Measurements from ENCODE around the gene OR5D16.
"Not testable (repeated sequence)": the region's sequence is repeated elsewhere in the genome, so short reads cannot be mapped to it uniquely, and the experiment has no call there.

OR5D16 gene

GRCh38 chr11:55847453-55847852 lies 8.9 kb downstream of the OR5D16 start:
- no peaks in the 10 kb centered on the region for H4K20me1 ChIP-seq (ENCODE audit: insufficient read depth, low read length)
- TF ChIP-seq CTCF (IDR thresholded peaks at IDR 0.05; ENCODE audit: low read depth, low read length), result no peak
- no peak for TF ChIP-seq EZH2phosphoT487 (IDR thresholded peaks at IDR 0.05; ENCODE audit: low read depth)
- H3K4me3 ChIP-seq (ENCODE audit: low read length), result no peak overlapping the region
- H3K9me3 ChIP-seq (ENCODE audit: insufficient read depth, low read length), result 0 out of 2 replicates have a peak, but pooled peaks cover 3% of the 10 kb centered on the region
- no peaks in the 10 kb centered on the region for H3K36me3 ChIP-seq (replicated peaks; ENCODE audit: low read depth, low read length)
- H3K4me1 ChIP-seq (ENCODE audit: low read length), result peaks cover 7% of the 10 kb centered on the region
- no peak overlapping the region for H3K4me2 ChIP-seq (ENCODE audit: low read length)
- H3K27me3 ChIP-seq (ENCODE audit: low read depth, low read length), result no peaks in the 10 kb centered on the region
- H3K9ac ChIP-seq (ENCODE audit: low read length), result no peak overlapping the region
- no peaks in the 10 kb centered on the region for H3K79me2 ChIP-seq (ENCODE audit: low read length)
- no peak overlapping the region for H2AFZ ChIP-seq (ENCODE audit: low read depth, low read length)
- no peak overlapping the region for H3K27ac ChIP-seq (ENCODE audit: low read length)

- Histone ChIP-seq H4K20me1 (ENCODE audit: insufficient read depth, low read length) (no peaks in the 10 kb centered on the region), H3K4me2 (ENCODE audit: low read length) (no peak overlapping the region), H3K79me2 (ENCODE audit: low read length) (no peaks in the 10 kb centered on the region), H3K36me3 (replicated peaks; ENCODE audit: low read depth, low read length) (no peaks in the 10 kb centered on the region), H3K4me3 (ENCODE audit: low read length) (no peak overlapping the region), H3K9ac (ENCODE audit: low read length) (no peak overlapping the region), H3K27ac (ENCODE audit: low read length) (no peak overlapping the region), H3K9me3 (ENCODE audit: insufficient read depth, low read length) (0 out of 2 replicates have a peak, but pooled peaks cover 3% of the 10 kb centered on the region), H2AFZ (ENCODE audit: low read depth, low read length) (no peak overlapping the region), H3K27me3 (ENCODE audit: low read depth, low read length) (no peaks in the 10 kb centered on the region), H3K4me1 (ENCODE audit: low read length) (peaks cover 7% of the 10 kb centered on the region)
- no peak for TF ChIP-seq CTCF (IDR thresholded peaks at IDR 0.05; ENCODE audit: low read depth, low read length)
- no peak for TF ChIP-seq EZH2phosphoT487 (IDR thresholded peaks at IDR 0.05; ENCODE audit: low read depth)
These were observed 10.5 kb downstream of the OR5D16 start for GRCh38 chr11:55849037-55849436.

GRCh38 chr11:55852141-55852540 lies 13.6 kb downstream of the OR5D16 start:
- Histone ChIP-seq H3K4me2 (ENCODE audit: low read length) (no peak overlapping the region), H3K4me1 (ENCODE audit: low read length) (peaks cover 23% of the 10 kb centered on the region), H3K9me3 (ENCODE audit: insufficient read depth, low read length) (no peaks in the 10 kb centered on the region), H2AFZ (ENCODE audit: low read depth, low read length) (no peak overlapping the region), H3K27me3 (ENCODE audit: low read depth, low read length) (no peaks in the 10 kb centered on the region), H3K4me3 (ENCODE audit: low read length) (no peak overlapping the region), H3K36me3 (replicated peaks; ENCODE audit: low read depth, low read length) (peaks cover 4% of the 10 kb centered on the region), H3K27ac (ENCODE audit: low read length) (no peak overlapping the region), H3K9ac (ENCODE audit: low read length) (no peak overlapping the region), H4K20me1 (ENCODE audit: insufficient read depth, low read length) (no peaks in the 10 kb centered on the region), H3K79me2 (ENCODE audit: low read length) (no peaks in the 10 kb centered on the region)
- TF ChIP-seq EZH2phosphoT487 (IDR thresholded peaks at IDR 0.05; ENCODE audit: low read depth) (no peak), CTCF (IDR thresholded peaks at IDR 0.05; ENCODE audit: low read depth, low read length) (no peak)

GRCh38 chr11:55854704-55855103 lies 16.2 kb downstream of the OR5D16 start:
- TF ChIP-seq CTCF (IDR thresholded peaks at IDR 0.05; ENCODE audit: low read depth, low read length) (no peak), EZH2phosphoT487 (IDR thresholded peaks at IDR 0.05; ENCODE audit: low read depth) (no peak)
- Histone ChIP-seq H3K4me2 (ENCODE audit: low read length) (peak overlapping the region; percentile 18), H3K9ac (ENCODE audit: low read length) (no peak overlapping the region), H2AFZ (ENCODE audit: low read depth, low read length) (no peak overlapping the region), H3K36me3 (replicated peaks; ENCODE audit: low read depth, low read length) (peaks cover 14% of the 10 kb centered on the region), H3K4me1 (ENCODE audit: low read length) (peaks cover 27% of the 10 kb centered on the region), H3K27ac (ENCODE audit: low read length) (no peak overlapping the region), H3K79me2 (ENCODE audit: low read length) (no peaks in the 10 kb centered on the region), H3K27me3 (ENCODE audit: low read depth, low read length) (no peaks in the 10 kb centered on the region), H3K9me3 (ENCODE audit: insufficient read depth, low read length) (0 out of 2 replicates have a peak, but pooled peaks cover 8% of the 10 kb centered on the region), H4K20me1 (ENCODE audit: insufficient read depth, low read length) (no peaks in the 10 kb centered on the region), H3K4me3 (ENCODE audit: low read length) (no peak overlapping the region)

- Histone ChIP-seq H3K27ac (ENCODE audit: low read length) (peak overlapping the region; percentile 97), H3K4me2 (ENCODE audit: low read length) (peak overlapping the region; percentile 78), H3K4me3 (ENCODE audit: low read length) (peak overlapping the region; percentile 73), H3K9ac (ENCODE audit: low read length) (peak overlapping the region; percentile 71), H3K4me1 (ENCODE audit: low read length) (peaks cover 33% of the 10 kb centered on the region)
- not testable (repeated sequence) for H3K79me2 ChIP-seq (ENCODE audit: low read length); H3K36me3 ChIP-seq (replicated peaks; ENCODE audit: low read depth, low read length); H3K9me3 ChIP-seq (ENCODE audit: insufficient read depth, low read length); H4K20me1 ChIP-seq (ENCODE audit: insufficient read depth, low read length); H3K27me3 ChIP-seq (ENCODE audit: low read depth, low read length); H2AFZ ChIP-seq (ENCODE audit: low read depth, low read length)
These were observed 28.8 kb downstream of the OR5D16 start for GRCh38 chr11:55867354-55867753.

GRCh38 chr11:55872731-55873130 lies 34.2 kb downstream of the OR5D16 start:
- H3K9me3 ChIP-seq (ENCODE audit: insufficient read depth, low read length); H3K4me2 ChIP-seq (ENCODE audit: low read length); H3K36me3 ChIP-seq (replicated peaks; ENCODE audit: low read depth, low read length); H3K9ac ChIP-seq (ENCODE audit: low read length); H3K79me2 ChIP-seq (ENCODE audit: low read length); H3K27ac ChIP-seq (ENCODE audit: low read length); H2AFZ ChIP-seq (ENCODE audit: low read depth, low read length); H4K20me1 ChIP-seq (ENCODE audit: insufficient read depth, low read length); H3K27me3 ChIP-seq (ENCODE audit: low read depth, low read length); H3K4me3 ChIP-seq (ENCODE audit: low read length): not testable (repeated sequence)
- H3K4me1 ChIP-seq (ENCODE audit: low read length), result peaks cover 16% of the 10 kb centered on the region

Measured in OCI-LY3 (cell line).